HL-60 (cell line): ENCODE data around the gene LRBA.
"Not testable (repeated sequence)": the region's sequence is repeated elsewhere in the genome, so short reads cannot be mapped to it uniquely, and the experiment has no call there.

Source experiments
- DNase-seq, 2 experiments: peaks; one replicate each; pipeline ENCODE4 v3.0.0-alpha.2; 2010 to 2020; ENCODE audit warnings: low read depth in 1 of 2, low spot score in 1 of 2
- H3K27ac ChIP-seq: fragments of 250-450 bp; sonication (Bioruptor Pico); replicated peaks from 2 replicates; pipeline ENCODE4 v1.5.1; 2020; ENCODE audit warnings: mild to moderate bottlenecking, moderate library complexity
- H3K27me3 ChIP-seq: fragments of 250-450 bp; sonication (Bioruptor Pico); 2 replicates; pipeline ENCODE4 v1.5.1; 2021; ENCODE audit warnings: mild to moderate bottlenecking, moderate library complexity; ENCODE audit not compliant: insufficient read depth, poor library complexity, severe bottlenecking
- H3K4me3 ChIP-seq: replicated peaks from 2 replicates; pipeline ENCODE4 v1.5.1; 2011; ENCODE audit warnings: mild to moderate bottlenecking, control low read depth, low read length; ENCODE audit not compliant: insufficient read depth
- GABPA ChIP-seq: IDR thresholded peaks from 2 replicates; pipeline ENCODE4 v1.6.1; 2012; ENCODE audit warnings: low read depth
- POLR2AphosphoS5 ChIP-seq: IDR thresholded peaks from 2 replicates; pipeline ENCODE4 v1.6.1; 2012; ENCODE audit warnings: low read depth
- SPI1 ChIP-seq: IDR thresholded peaks from 2 replicates; pipeline ENCODE4 v1.6.1; 2012; ENCODE audit warnings: low read depth, mild to moderate bottlenecking, borderline replicate concordance
- TF ChIP-seq, protein P1 (sequence below): IDR thresholded peaks from 2 replicates; pipeline ENCODE4 v1.6.1; 2012; ENCODE audit warnings: low read depth; ENCODE audit not compliant: insufficient replicate concordance
- TF ChIP-seq, protein P2 (sequence below): IDR thresholded peaks from one replicate; pipeline ENCODE4 v1.5.1; 2011; ENCODE audit warnings: low read length, control low read depth, inconsistent platforms; ENCODE audit not compliant: insufficient read depth

The LRBA gene

DNA sequence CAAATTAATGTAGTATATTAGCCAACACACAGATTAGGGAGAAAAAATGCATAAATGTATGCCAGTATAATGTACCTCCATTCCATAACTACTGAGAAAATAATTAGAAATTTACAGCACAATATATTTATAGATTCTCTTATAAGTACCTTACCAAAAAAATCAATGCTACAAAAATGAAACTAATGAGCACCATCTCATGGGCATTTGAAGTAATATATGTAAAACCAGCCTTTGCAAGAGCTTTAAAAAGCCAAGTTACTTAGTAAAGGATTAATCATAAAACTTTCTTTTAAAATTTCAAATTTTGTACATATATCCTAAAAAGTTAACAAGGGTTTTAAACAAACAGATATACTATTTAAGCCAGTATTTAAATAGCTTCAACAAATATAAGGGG lies 43.2 kb downstream of the LRBA start:
- no peak overlapping the region for H3K4me3 ChIP-seq
- H3K27me3 ChIP-seq = no peaks in the 10 kb centered on the region
- TF ChIP-seq, protein P1, sequence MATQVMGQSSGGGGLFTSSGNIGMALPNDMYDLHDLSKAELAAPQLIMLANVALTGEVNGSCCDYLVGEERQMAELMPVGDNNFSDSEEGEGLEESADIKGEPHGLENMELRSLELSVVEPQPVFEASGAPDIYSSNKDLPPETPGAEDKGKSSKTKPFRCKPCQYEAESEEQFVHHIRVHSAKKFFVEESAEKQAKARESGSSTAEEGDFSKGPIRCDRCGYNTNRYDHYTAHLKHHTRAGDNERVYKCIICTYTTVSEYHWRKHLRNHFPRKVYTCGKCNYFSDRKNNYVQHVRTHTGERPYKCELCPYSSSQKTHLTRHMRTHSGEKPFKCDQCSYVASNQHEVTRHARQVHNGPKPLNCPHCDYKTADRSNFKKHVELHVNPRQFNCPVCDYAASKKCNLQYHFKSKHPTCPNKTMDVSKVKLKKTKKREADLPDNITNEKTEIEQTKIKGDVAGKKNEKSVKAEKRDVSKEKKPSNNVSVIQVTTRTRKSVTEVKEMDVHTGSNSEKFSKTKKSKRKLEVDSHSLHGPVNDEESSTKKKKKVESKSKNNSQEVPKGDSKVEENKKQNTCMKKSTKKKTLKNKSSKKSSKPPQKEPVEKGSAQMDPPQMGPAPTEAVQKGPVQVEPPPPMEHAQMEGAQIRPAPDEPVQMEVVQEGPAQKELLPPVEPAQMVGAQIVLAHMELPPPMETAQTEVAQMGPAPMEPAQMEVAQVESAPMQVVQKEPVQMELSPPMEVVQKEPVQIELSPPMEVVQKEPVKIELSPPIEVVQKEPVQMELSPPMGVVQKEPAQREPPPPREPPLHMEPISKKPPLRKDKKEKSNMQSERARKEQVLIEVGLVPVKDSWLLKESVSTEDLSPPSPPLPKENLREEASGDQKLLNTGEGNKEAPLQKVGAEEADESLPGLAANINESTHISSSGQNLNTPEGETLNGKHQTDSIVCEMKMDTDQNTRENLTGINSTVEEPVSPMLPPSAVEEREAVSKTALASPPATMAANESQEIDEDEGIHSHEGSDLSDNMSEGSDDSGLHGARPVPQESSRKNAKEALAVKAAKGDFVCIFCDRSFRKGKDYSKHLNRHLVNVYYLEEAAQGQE = no peak
- TF ChIP-seq SPI1 (no peak), POLR2AphosphoS5 (no peak), GABPA (no peak)
- TF ChIP-seq, protein P2, sequence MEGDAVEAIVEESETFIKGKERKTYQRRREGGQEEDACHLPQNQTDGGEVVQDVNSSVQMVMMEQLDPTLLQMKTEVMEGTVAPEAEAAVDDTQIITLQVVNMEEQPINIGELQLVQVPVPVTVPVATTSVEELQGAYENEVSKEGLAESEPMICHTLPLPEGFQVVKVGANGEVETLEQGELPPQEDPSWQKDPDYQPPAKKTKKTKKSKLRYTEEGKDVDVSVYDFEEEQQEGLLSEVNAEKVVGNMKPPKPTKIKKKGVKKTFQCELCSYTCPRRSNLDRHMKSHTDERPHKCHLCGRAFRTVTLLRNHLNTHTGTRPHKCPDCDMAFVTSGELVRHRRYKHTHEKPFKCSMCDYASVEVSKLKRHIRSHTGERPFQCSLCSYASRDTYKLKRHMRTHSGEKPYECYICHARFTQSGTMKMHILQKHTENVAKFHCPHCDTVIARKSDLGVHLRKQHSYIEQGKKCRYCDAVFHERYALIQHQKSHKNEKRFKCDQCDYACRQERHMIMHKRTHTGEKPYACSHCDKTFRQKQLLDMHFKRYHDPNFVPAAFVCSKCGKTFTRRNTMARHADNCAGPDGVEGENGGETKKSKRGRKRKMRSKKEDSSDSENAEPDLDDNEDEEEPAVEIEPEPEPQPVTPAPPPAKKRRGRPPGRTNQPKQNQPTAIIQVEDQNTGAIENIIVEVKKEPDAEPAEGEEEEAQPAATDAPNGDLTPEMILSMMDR = no peak
- DNase-seq = no peak
- no peak overlapping the region for H3K27ac ChIP-seq

DNA sequence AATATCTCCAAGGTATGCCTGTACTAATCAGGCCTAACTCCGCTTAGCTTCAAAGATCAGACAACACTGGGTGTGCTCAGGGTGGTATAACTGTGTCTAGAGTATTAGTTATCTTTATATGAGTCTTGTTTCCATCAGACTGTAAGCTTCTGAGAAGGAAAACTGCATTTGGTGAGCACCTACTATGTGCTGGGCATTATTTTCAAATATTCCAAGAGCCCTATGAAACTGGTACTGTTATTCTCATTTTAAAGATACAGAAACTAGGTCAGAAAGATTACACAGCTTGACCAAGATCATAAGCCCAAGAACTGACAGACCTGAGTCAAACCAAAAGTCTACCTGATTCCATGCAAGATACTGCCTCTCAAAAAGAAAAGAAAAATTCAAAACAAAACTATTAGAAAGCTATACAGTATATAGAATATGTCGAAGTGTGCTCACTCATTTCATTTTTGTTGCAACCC lies 44.4 kb downstream of the LRBA start:
- TF ChIP-seq, protein P1 = no peak
- TF ChIP-seq SPI1 (no peak), POLR2AphosphoS5 (no peak), GABPA (no peak)
- TF ChIP-seq, protein P2 = no peak
- no peak for DNase-seq
- no peak overlapping the region for H3K27ac ChIP-seq
- H3K4me3 ChIP-seq = no peak overlapping the region
- no peaks in the 10 kb centered on the region for H3K27me3 ChIP-seq

DNA sequence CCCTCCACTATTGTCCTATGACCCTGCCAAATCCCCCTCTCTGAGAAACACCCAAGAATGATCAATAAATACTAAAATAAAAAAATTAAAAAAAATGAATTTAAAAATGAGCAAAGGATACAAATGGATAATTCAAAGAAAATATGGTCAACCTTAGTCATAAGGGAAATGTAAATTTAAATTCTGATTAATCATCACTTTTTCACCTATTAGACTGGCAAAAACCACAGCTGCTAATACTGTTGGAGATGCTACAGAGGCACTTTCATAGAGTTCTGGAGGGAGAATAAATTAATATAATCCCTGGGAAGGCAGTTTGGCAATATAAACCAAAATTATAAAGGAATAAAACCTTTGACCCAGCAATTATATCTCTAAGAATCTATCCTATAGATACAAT lies 50.3 kb downstream of the LRBA start:
- no peak overlapping the region for H3K4me3 ChIP-seq
- no peak overlapping the region for H3K27ac ChIP-seq
- no peaks in the 10 kb centered on the region for H3K27me3 ChIP-seq
- no peak for DNase-seq
- TF ChIP-seq, protein P1 = no peak
- TF ChIP-seq SPI1 = no peak
- TF ChIP-seq POLR2AphosphoS5 = no peak
- no peak for TF ChIP-seq GABPA
- TF ChIP-seq, protein P2 = no peak

DNA sequence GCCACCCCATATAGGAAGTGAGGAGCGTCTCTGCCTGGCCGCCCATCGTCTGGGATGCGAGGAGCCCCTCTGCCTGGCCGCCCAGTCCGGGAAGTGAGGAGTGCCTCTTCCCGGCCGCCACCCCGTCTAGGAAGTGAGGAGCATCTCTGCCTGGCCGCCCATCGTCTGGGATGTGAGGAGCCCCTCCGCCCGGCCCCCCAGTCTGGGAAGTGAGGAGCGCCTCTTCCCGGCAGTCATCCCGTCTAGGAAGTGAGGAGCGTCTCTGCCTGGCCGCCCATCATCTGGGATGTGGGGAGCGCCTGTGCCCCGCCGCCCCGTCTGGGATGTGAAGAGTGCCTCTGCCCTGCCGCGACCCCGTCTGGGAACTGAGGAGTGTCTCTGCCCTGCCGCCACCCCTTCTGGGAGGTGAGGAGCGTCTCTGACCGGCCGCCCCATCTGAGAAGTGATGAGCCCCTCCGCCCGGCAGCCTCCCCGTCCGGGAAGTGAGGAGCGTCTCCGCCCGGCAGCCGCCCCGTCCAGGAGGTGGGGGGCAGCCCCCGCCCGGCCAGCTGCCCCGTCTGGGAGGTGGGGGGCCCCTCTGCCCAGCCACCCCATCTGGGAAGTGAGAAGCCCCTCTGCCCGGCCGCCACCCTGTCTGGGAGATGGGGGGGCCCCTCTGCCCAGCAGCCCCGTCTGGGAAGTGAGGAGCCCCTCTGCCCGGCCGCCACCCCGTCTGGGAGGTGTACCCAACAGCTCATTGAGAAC lies 51.3 kb downstream of the LRBA start:
- not testable (repeated sequence) for DNase-seq, H3K4me3 ChIP-seq, H3K27ac ChIP-seq, H3K27me3 ChIP-seq
